Tibial nerve (tissue), 4 donors: ENCODE results near the gene ANKRD31. TPM values are rescaled to one million over a fixed set of nuclear protein-coding genes. Genes with fewer than 3 reads are reported as not detected.
"Not testable (repeated sequence)": the region's sequence is repeated elsewhere in the genome, so short reads cannot be mapped to it uniquely, and the experiment has no call there.

ENCODE experiments used
- DNase-seq, 2 donors: peaks; one replicate each; pipeline ENCODE4 v3.0.0-alpha.2; 2019; ENCODE audit warnings: low spot score in 2 of 2
- H3K27ac ChIP-seq, 4 donors: fragments of 200-600 bp; sonication (generic) in 3 of 4; one replicate each; pipeline ENCODE4 v1.5.1; 2017 to 2019; ENCODE audit warnings: mild to moderate bottlenecking in 1 of 4
- H3K27me3 ChIP-seq, 2 donors: fragments of 200-600 bp; sonication (generic) in 1 of 2; one replicate each; pipeline versions ENCODE4 v1.5.1 to v1.6.0; 2017 to 2019
- H3K36me3 ChIP-seq, 3 donors: fragments of 200-600 bp; sonication (generic); one replicate each; pipeline ENCODE4 v1.5.1; 2018 to 2019
- H3K4me1 ChIP-seq, 4 donors: fragments of 200-600 bp; sonication (generic) in 3 of 4; one replicate each; pipeline ENCODE4 v1.5.1; 2017 to 2019
- H3K4me3 ChIP-seq, 4 donors: fragments of 200-600 bp; sonication (generic) in 3 of 4; one replicate each; pipeline ENCODE4 v1.5.1; 2017 to 2019; ENCODE audit warnings: mild to moderate bottlenecking in 1 of 4, moderate library complexity in 1 of 4
- H3K9me3 ChIP-seq, 4 donors: fragments of 200-600 bp; sonication (generic) in 3 of 4; one replicate each; pipeline ENCODE4 v1.5.1; 2017 to 2019
- EP300 ChIP-seq, 2 donors: sonication (generic); formaldehyde crosslinking; IDR thresholded peaks; one replicate each; pipeline ENCODE4 v1.6.1; 2017; ENCODE audit warnings: antibody characterized with exemption in 2 of 2, mild to moderate bottlenecking in 1 of 2
- POLR2A ChIP-seq, 2 donors: fragments of 450-650 bp; IDR thresholded peaks; one replicate each; pipeline ENCODE4 v1.6.1; 2017; ENCODE audit warnings: antibody characterized with exemption in 2 of 2, mild to moderate bottlenecking in 2 of 2, moderate library complexity in 2 of 2
- WGBS, 2 donors: methylation state at CpG; one replicate each; pipeline ENCODE4 v1.1.5; 2018; 5-methylcytosine and 5-hydroxymethylcytosine counted together
- total RNA-seq, 4 donors: library from RNA; depleted of rRNA; stranded (reverse); fragments of >200 nt; gene quantifications; one replicate each; pipeline ENCODE4 v1.1.0, GENCODE V29; 2016
- TF ChIP-seq, protein P1 (sequence below), 5 experiments: fragments of 200-600 bp in 3 of 5; fragments of 450-650 bp in 2 of 5; sonication (generic) in 3 of 5; IDR thresholded peaks; one replicate each; pipeline ENCODE4 v1.5.1; 2016 to 2019; ENCODE audit warnings: antibody characterized with exemption in 5 of 5, mild to moderate bottlenecking in 3 of 5, moderate library complexity in 2 of 5

ANKRD31 gene
- total RNA-seq, 4 donors from 2014 or later: 0.21 to 1.5 (median 0.35) TPM

DNA sequence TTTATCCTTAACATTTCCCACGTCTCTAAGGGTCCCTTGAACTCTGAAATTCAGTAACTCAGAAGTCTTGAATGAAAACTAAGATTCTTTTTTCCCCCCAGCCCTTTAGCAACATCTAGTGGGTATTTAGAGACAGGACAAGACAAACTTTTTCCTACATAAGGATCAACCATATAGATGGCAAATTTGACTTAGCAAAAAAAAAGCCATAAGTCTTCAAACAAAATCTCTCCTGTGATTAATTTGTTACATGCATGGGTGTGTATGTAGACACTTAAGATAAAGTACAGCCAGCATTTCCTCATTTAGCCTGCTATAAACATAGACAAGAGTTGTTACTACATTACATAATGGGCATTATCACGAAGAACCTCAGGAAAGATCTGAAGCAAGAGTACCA, 29.1 kb upstream of the ANKRD31 start:
- Histone ChIP-seq H3K27ac (no peak overlapping the region), H3K9me3 (peaks cover 0 to 3% (median 0%) of the 10 kb centered on the region in 4 donors), H3K36me3 (no peaks in the 10 kb centered on the region), H3K4me1 (no peaks in the 10 kb centered on the region), H3K27me3 (no peaks in the 10 kb centered on the region), H3K4me3 (no peak overlapping the region)
- DNase-seq: no peak
- TF ChIP-seq, protein P1, sequence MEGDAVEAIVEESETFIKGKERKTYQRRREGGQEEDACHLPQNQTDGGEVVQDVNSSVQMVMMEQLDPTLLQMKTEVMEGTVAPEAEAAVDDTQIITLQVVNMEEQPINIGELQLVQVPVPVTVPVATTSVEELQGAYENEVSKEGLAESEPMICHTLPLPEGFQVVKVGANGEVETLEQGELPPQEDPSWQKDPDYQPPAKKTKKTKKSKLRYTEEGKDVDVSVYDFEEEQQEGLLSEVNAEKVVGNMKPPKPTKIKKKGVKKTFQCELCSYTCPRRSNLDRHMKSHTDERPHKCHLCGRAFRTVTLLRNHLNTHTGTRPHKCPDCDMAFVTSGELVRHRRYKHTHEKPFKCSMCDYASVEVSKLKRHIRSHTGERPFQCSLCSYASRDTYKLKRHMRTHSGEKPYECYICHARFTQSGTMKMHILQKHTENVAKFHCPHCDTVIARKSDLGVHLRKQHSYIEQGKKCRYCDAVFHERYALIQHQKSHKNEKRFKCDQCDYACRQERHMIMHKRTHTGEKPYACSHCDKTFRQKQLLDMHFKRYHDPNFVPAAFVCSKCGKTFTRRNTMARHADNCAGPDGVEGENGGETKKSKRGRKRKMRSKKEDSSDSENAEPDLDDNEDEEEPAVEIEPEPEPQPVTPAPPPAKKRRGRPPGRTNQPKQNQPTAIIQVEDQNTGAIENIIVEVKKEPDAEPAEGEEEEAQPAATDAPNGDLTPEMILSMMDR (IDR thresholded peaks at IDR 0.05): peak in 4 of 5 experiments; percentile 14 to 36 (median 18)
- TF ChIP-seq POLR2A (IDR thresholded peaks at IDR 0.05): no peak
- WGBS, 2 donors: 47% methylated on average over 2 of the region's 2 CpGs

- WGBS, 2 donors: 53 to 64% methylated on average over 3 of the region's 3 CpGs
- TF ChIP-seq, protein P1 (IDR thresholded peaks at IDR 0.05): no peak
- no peak for TF ChIP-seq EP300 (IDR thresholded peaks at IDR 0.05)
- no peak for TF ChIP-seq POLR2A (IDR thresholded peaks at IDR 0.05)
- no peak overlapping the region for H3K4me3 ChIP-seq
- no peaks in the 10 kb centered on the region for H3K27me3 ChIP-seq
- no peak overlapping the region for H3K27ac ChIP-seq
- H3K4me1 ChIP-seq: no peaks in the 10 kb centered on the region
- H3K36me3 ChIP-seq: no peaks in the 10 kb centered on the region
- no peak for DNase-seq
- no peaks in the 10 kb centered on the region for H3K9me3 ChIP-seq
These were observed 25.6 kb upstream of the ANKRD31 start for GRCh38 chr5:75262271-75262670.

DNA sequence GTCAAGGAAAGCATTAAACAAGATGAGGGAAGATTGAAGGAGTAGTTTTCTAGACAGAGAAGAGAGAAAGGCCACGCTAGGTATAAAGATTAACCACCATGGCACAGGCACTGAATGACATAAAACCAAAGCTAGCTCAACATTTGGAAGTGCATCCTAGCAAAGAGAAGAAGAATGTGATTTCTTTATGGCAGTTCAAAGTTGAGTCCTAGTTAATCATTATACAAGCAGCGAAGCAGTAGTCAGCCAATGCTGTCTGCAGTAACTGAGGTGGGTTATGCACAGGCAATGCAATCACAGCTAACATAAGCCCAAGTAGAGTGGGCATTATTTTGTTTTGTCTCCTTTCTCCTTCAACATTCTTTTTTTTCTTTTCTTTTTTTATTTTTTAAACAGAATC, 24.0 kb upstream of the ANKRD31 start:
- Histone ChIP-seq H3K27ac (no peak overlapping the region), H3K4me1 (no peaks in the 10 kb centered on the region), H3K27me3 (no peaks in the 10 kb centered on the region), H3K4me3 (no peak overlapping the region), H3K36me3 (no peaks in the 10 kb centered on the region), H3K9me3 (peaks cover 0 to 8% (median 2%) of the 10 kb centered on the region in 4 donors)
- TF ChIP-seq POLR2A (IDR thresholded peaks at IDR 0.05) (no peak), EP300 (IDR thresholded peaks at IDR 0.05) (no peak)
- TF ChIP-seq, protein P1 (IDR thresholded peaks at IDR 0.05): no peak
- WGBS, 2 donors: 79 to 86% methylated on average over 2 of the region's 2 CpGs
- DNase-seq: no peak

DNA sequence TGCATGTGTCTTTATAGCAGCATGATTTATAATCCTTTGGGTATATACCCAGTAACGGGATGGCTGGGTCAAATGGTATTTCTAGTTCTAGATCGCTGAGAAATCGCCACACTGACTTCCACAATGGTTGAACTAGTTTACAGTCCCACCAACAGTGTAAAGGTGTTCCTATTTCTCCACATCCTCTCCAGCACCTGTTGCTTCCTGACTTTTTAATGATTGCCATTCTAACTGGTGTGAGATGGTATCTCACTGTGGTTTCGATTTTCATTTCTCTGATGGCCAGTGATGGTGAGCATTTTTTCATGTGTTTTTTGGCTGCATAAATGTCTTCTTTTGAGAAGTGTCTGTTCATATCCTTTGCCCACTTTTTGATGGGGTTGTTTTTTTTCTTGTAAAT, 13.8 kb upstream of the ANKRD31 start:
- not testable (repeated sequence) for H3K9me3 ChIP-seq, H3K27ac ChIP-seq, DNase-seq, H3K4me3 ChIP-seq, H3K36me3 ChIP-seq, H3K27me3 ChIP-seq, H3K4me1 ChIP-seq
- 89 to 90% methylated on average over 4 of the region's 4 CpGs for WGBS, 2 donors

- H3K27me3 ChIP-seq: no peaks in the 10 kb centered on the region
- H3K9me3 ChIP-seq: no peaks in the 10 kb centered on the region
- no peak overlapping the region for H3K27ac ChIP-seq
- TF ChIP-seq, protein P1 (IDR thresholded peaks at IDR 0.05): no peak
- TF ChIP-seq EP300 (IDR thresholded peaks at IDR 0.05) (no peak), POLR2A (IDR thresholded peaks at IDR 0.05) (no peak)
- no peaks in the 10 kb centered on the region for H3K36me3 ChIP-seq
- no peak overlapping the region for H3K4me3 ChIP-seq
- no peaks in the 10 kb centered on the region for H3K4me1 ChIP-seq
- DNase-seq: no peak
- 88 to 90% methylated on average over 2 of the region's 2 CpGs for whole genome bisulfite sequencing, 2 donors
These were observed 8.3 kb upstream of the ANKRD31 start for GRCh38 chr5:75245023-75245422.

DNA sequence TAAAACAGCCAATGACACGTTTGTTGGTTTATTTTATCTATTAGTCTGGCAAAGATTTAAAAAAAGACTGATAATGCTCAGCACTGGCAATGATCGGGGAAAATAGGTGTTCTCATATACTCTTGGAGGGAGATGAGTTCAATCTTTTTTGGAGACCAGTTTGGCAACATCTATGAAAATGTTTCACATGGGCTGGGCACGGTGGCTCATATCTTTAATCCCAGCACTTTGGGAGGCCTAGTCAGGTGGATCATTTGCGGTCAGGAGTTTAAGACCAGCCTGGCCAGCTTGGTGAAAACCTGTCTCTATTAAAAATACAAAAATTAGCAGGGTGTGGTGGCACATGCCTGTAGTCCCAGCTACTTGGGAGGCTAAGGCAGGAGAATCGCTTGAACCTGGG, 6.8 kb upstream of the ANKRD31 start:
- Histone ChIP-seq H3K36me3 (no peaks in the 10 kb centered on the region), H3K4me3 (no peak overlapping the region), H3K4me1 (no peaks in the 10 kb centered on the region), H3K27ac (no peak overlapping the region), H3K9me3 (no peaks in the 10 kb centered on the region), H3K27me3 (no peaks in the 10 kb centered on the region)
- TF ChIP-seq, protein P1 (IDR thresholded peaks at IDR 0.05): no peak
- no peak for TF ChIP-seq POLR2A (IDR thresholded peaks at IDR 0.05)
- TF ChIP-seq EP300 (IDR thresholded peaks at IDR 0.05): no peak
- WGBS, 2 donors: 91% methylated on average over 5 of the region's 5 CpGs
- DNase-seq: no peak
